HG03469 (cell line): Measurements from ENCODE around the gene UQCRFS1.
"Not testable (repeated sequence)": the region's sequence is repeated elsewhere in the genome, so short reads cannot be mapped to it uniquely, and the experiment has no call there.

Experiments used
- ATAC-seq: cut with Tn5 transposase; IDR thresholded peaks from one replicate; pipeline ENCODE4 v1.9.1; 2021; ENCODE audit warnings: mild to moderate bottlenecking, moderate library complexity, moderate number of reproducible peaks; ENCODE audit not compliant: unreplicated experiment

UQCRFS1 gene

DNA sequence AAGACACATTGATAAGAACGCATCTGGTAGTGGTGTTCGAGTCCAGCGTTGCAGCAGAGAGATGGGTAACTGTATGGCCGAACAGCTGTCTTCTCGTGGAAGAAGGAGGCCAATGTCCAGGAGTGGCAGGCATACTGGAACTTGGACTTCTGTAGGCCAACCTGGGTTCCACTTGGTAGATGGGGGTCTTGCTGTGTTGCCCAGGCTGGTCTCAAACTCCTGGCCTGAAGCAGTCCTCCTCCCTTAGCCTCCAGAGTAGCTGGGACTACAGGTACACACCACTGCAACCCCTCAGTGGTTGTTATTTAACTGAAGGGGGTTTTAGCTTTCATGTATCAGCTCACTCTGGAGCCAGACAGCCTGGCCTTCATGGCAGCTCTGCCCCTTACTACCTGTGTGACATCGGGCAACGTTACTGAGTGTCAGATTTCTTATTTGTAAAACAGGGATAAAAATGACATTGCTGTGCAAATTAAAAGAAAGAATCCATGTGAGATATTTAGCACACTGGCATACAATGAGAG is 2.4 kb upstream of the UQCRFS1 start:
- ATAC-seq, result no peak

GRCh38 chr19:29214411-29214810 is 1.5 kb upstream of the UQCRFS1 start:
- no peak for ATAC-seq

DNA sequence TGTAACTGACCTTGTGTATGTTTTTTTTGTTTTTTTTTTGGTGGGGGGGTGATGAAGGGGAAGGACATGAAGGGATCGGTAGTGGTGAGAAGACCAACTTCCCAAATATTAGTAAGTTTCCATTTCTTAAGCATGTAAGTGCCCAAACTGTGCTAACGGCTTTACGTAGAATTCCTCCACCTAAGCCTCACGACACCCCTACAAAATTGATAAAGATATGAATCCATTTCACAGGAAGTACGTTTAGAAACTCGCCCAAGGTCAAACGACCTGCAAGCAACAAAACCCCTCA is 649 bp downstream of the UQCRFS1 start:
- ATAC-seq, result no peak

- no peak for ATAC-seq
These were observed 1.2 kb downstream of the UQCRFS1 start for GRCh38 chr19:29211562-29212355.

DNA sequence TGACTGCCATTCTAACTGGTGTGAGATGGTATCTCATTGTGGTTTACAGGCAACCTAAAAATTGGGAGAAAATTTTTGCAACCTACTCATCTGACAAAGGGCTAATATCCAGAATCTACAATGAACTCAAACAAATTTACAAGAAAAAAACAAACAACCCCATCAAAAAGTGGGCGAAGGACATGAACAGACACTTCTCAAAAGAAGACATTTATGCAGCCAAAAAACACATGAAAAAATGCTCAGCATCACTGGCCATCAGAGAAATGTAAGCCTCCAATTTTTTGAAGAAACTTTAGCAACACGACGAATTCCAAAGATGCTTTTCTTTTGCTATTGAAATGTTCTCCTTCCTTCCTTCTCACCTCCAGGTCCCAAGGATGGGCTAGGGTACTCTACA is 1.9 kb downstream of the UQCRFS1 start:
- not testable (repeated sequence) for ATAC-seq

DNA sequence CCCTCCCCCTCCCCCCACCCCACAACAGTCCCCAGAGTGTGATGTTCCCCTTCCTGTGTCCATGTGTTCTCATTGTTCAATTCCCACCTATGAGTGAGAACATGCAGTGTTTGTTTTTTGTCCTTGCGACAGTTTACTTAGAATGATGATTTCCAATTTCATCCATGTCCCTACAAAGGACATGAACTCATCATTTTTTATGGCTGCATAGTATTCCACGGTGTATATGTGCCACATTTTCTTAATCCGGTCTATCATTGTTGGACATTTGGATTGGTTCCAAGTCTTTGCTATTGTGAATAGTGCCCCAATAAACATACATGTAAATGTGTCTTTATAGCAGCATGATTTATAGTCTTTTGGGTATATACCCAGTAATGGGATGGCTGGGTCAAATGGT is 2.4 kb downstream of the UQCRFS1 start:
- not testable (repeated sequence) for ATAC-seq

GRCh38 chr19:29207403-29208187 is 5.4 kb downstream of the UQCRFS1 start:
- not testable (repeated sequence) for ATAC-seq

- no peak for ATAC-seq
These were observed 6.5 kb downstream of the UQCRFS1 start for GRCh38 chr19:29206453-29206852.

DNA sequence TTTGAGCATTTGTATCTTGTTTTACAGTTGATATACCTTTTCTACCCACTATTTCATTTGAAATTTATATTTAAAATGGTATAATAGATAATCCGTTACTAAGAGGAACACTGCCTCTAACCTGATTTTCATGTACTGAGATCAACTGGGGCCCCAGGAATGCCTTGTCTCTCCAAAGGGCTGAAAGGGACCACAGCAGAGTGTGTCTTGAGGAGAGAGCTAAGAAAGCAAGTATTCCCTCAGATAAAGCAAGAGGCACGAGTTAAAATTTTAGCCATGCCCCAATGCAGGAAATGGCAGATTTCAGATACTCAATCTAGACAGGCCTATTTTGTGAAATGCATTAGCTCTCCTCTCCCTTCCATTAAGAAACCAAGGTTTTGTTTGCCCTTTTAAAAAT is 10.7 kb downstream of the UQCRFS1 start:
- no peak for ATAC-seq

- ATAC-seq, result no peak
These were observed 11.1 kb downstream of the UQCRFS1 start for GRCh38 chr19:29201855-29202254.

- no peak for ATAC-seq
These were observed 18.3 kb downstream of the UQCRFS1 start for GRCh38 chr19:29194658-29195057.

GRCh38 chr19:29193155-29193554 is 19.8 kb downstream of the UQCRFS1 start:
- no peak for ATAC-seq

DNA sequence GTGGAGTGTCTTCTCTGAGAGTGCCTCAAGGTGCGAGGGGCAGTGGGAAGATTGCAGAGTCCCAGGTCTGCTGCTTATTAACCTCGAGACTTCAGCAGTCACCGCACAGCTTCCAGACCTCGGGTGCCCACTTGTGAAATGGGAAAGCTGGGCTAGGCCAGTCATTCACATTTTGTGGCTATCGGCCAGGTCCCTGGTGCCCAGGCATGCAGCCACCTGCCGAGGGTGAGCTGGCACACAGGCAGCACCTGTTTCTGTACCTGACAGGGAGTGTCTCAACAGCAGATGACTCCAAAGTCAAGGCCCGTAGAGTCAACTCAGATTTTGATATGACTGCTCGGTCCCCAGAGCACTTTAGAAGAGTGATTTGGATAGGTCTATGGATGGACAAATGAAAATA is 21.9 kb downstream of the UQCRFS1 start:
- ATAC-seq, result no peak

- ATAC-seq, result no peak
These were observed 24.0 kb downstream of the UQCRFS1 start for GRCh38 chr19:29189033-29189360.

DNA sequence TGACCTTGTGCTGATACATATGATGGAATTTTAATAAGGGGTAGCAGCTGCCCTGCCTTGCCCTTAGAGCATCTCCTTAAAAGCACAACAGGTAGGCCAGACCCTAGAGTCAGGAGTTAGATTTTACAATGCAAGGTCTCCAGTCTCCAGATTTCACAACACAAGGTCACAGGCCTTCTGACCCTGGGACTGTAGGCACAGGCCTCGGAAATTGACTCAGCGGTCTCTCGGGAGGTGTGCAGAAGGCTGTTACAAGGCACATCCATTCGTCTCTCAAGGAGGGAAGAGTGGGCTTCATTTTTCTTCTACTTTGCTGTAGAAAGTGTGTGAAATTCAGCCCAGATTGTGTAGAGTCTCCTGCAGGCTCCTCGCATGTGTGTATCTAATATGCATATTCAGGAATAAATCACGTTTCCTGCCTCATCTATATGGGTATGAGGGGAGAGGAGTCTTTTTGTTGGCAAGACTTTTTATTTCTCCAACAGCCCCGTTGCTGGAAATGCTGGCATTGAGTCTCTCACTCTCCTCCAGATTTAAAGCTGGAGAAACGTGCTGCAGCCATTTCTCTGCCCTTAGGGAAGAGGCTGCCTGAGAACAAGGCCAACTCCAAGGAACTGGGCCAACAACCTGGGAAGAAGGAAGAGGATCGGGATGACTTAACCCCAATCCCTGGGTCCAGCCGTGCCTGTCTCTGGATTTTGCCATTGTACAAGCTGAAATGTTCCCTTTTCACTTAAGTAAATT is 24.5 kb downstream of the UQCRFS1 start:
- ATAC-seq, result no peak

DNA sequence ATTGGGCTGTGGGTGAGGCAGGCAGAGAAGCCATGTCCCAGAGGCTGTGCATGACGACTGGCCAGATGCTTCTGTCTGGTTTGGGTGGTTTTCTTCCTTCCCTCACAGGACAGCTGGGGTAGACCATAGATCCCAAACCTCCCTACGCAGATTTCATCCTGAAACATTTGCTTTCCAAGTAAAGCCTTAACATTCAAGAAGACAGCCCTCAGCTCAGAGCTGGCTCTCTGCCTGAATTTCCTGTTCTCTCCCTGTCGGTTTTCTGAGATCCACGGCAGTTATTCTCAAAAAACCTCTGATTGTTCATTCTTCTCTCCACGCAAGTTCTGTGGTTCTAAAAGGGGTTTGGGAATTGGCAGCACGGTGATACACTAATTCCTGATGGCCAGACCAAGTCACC is 25.3 kb downstream of the UQCRFS1 start:
- no peak for ATAC-seq

DNA sequence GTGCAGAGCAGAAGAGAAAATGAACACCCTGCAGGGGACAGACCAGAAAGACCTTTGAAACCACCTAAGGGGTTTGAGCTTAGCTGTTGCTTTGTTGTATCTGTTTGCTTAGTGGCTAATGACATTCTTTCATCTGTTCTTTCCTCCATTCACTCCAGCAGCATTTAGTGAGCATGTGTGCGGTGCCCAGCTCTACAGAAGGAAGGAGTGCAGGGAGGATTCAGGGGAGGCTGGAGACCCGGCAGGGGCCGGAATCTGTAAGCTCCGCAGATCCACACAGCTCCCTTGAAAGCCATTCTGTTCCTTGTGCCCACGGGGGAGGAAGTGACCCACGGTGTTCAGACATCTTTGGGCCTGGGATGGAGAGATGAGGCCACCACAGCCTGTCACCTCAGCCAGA is 27.5 kb downstream of the UQCRFS1 start:
- ATAC-seq, result no peak

GRCh38 chr19:29176981-29177754 is 35.8 kb downstream of the UQCRFS1 start:
- no peak for ATAC-seq

DNA sequence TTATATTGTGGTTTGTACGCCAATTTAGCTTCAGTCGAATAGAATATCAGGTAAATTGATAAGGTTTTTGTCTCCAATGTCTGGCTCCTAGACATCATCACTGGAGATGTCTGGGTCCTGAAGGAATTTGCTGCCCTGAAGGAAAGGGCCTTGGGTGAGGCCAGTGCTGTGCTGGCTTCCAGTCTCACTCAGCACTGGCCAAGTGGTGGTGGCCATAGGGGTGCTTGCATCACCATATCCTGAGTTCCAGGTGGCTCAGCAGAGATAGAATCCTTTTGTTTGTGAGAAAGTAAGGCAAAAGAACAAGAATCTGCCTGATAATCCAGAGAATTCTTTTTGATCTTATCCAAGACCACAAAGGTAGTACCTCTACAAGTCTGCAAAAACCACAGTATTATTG is 39.1 kb downstream of the UQCRFS1 start:
- ATAC-seq, result no peak

DNA sequence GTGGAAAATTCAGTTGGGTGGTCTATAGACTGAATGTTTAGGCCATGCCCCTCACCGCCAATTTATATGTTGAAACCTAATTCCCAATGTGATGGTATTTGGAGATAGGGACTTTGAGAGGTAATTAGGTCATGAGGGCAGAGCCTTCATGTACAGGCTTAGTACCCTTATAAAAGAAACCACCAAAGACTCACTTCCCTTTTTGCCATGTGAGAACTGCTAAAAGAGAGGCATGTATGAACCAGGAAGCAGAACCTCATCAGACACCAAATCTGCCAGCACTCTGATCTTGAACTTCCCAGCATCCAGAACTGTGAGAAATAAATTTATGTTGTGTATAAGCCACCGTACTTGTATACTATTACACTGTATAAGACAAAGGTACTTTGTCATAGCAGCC is 40.6 kb downstream of the UQCRFS1 start:
- ATAC-seq, result peak; percentile 58

GRCh38 chr19:29171525-29171924 is 41.4 kb downstream of the UQCRFS1 start:
- no peak for ATAC-seq
